ENCODE data around the gene EIF2D. TPM values are rescaled to one million over a fixed set of nuclear protein-coding genes. Genes with fewer than 3 reads are reported as not detected.

The EIF2D gene
- polyA plus RNA-seq, 2 of the 4 experiments (the other 2 are of a cell fraction) = 31.8 to 63.2 TPM

GRCh38 chr1:206563367-206564207 lies 48.7 kb downstream of the EIF2D start:
- H3K9me3 ChIP-seq = no peaks in the 10 kb centered on the region
- DNase-seq (ENCODE audit: low read depth in 1 of 2, low spot score in 1 of 2) = no peak
- ATAC-seq = no peak
- no peak for TF ChIP-seq HOXA7 (CRISPR knock-in tag; IDR thresholded peaks at IDR 0.05)
- no peak for TF ChIP-seq ZC3H11A (IDR thresholded peaks at IDR 0.05)
- no peak for TF ChIP-seq CBX8 (IDR thresholded peaks at IDR 0.05)
- TF ChIP-seq RCOR1 (IDR thresholded peaks at IDR 0.05; ENCODE audit: low read depth, low read length) = no peak
- TF ChIP-seq HEYL (CRISPR knock-in tag; IDR thresholded peaks at IDR 0.05) = no peak
- no peak for TF ChIP-seq NFE2L2 (conservative IDR thresholded peaks at IDR 0.05; ENCODE audit: low read length)
- no peak for TF ChIP-seq ESRRA (IDR thresholded peaks at IDR 0.05; ENCODE audit: borderline replicate concordance, low read length)
- TF ChIP-seq E2F6 (IDR thresholded peaks at IDR 0.05; ENCODE audit: borderline replicate concordance, low read depth) = no peak
- TF ChIP-seq SREBF2 (IDR thresholded peaks at IDR 0.05) = no peak
- no peak for TF ChIP-seq CHD2 (IDR thresholded peaks at IDR 0.05; ENCODE audit: low read length, partially characterized antibody)
- TF ChIP-seq RNF2 (IDR thresholded peaks at IDR 0.05; ENCODE audit: borderline replicate concordance, low read depth) = no peak
- TF ChIP-seq HMGXB4 (CRISPR knock-in tag; IDR thresholded peaks at IDR 0.05; ENCODE audit: borderline replicate concordance) = no peak
- WGBS (ENCODE audit: missing lambda C conversion rate) = 70% methylated on average over 1 of the region's 1 CpG
- ChIA-PET CTCF (interaction anchor here (1.4 to 8.6 kb wide), 7 partner anchors 9 to 84 kb away, joined by 5 to 66 read pairs (median 12); no protein-coding TSS in a partner anchor), POLR2A (no interaction called here)
- no peak overlapping the region for H3K4me2 ChIP-seq
- H3K4me3 ChIP-seq = no peak overlapping the region
- FAIRE-seq = no peak
- H3K27ac ChIP-seq = no peak overlapping the region
- peaks cover 6% of the 10 kb centered on the region; the same call in 1 of the 3 replicates for H3K4me1 ChIP-seq

- ChIA-PET POLR2A (no interaction called here), CTCF (interaction anchor here (0.7 to 3.2 kb wide), 3 partner anchors 15 to 70 kb away, joined by 4 to 16 read pairs (median 7); no protein-coding TSS in a partner anchor)
- peaks cover 20% of the 10 kb centered on the region for H3K4me1 ChIP-seq
- WGBS (ENCODE audit: missing lambda C conversion rate) = 80% methylated on average over 10 of the region's 10 CpGs
- FAIRE-seq = no peak
- no peak for ATAC-seq
- H3K27ac ChIP-seq = no peak overlapping the region
- no peak overlapping the region for H3K4me3 ChIP-seq
- no peak for TF ChIP-seq NFE2L2 (conservative IDR thresholded peaks at IDR 0.05; ENCODE audit: low read length)
- no peak for TF ChIP-seq EHF (CRISPR knock-in tag; IDR thresholded peaks at IDR 0.05)
- no peak for TF ChIP-seq TP53 (CRISPR knock-in tag; IDR thresholded peaks at IDR 0.05)
- TF ChIP-seq MAZ (IDR thresholded peaks at IDR 0.05; ENCODE audit: borderline replicate concordance, low read depth, low read length) = no peak
- DNase-seq (ENCODE audit: low read depth in 1 of 2, low spot score in 1 of 2) = no peak
- H3K9me3 ChIP-seq = no peaks in the 10 kb centered on the region
- H3K4me2 ChIP-seq = no peak overlapping the region
Observed at GRCh38 chr1:206560007-206560716, 52.1 kb downstream of the EIF2D start.

GRCh38 chr1:206559672-206559995 lies 52.6 kb downstream of the EIF2D start:
- Histone ChIP-seq H3K4me3 (no peak overlapping the region), H3K4me1 (peaks cover 20% of the 10 kb centered on the region), H3K9me3 (no peaks in the 10 kb centered on the region), H3K4me2 (no peak overlapping the region), H3K27ac (no peak overlapping the region)
- no peak for TF ChIP-seq CTCF (IDR thresholded peaks at IDR 0.05)
- no peak for TF ChIP-seq FOSL2 (IDR thresholded peaks at IDR 0.05)
- TF ChIP-seq FOSL2 (CRISPR knock-in tag; IDR thresholded peaks at IDR 0.05) = no peak
- no peak for TF ChIP-seq TFCP2L1 (CRISPR knock-in tag; IDR thresholded peaks at IDR 0.05)
- no peak for TF ChIP-seq CBX8 (IDR thresholded peaks at IDR 0.05)
- no peak for TF ChIP-seq CHD4 (IDR thresholded peaks at IDR 0.05; ENCODE audit: borderline replicate concordance)
- no peak for TF ChIP-seq ELK1 (IDR thresholded peaks at IDR 0.05; ENCODE audit: low read depth, low read length)
- TF ChIP-seq FOXS1 (CRISPR knock-in tag; IDR thresholded peaks at IDR 0.05) = no peak
- no peak for TF ChIP-seq JUN (IDR thresholded peaks at IDR 0.05)
- no peak for TF ChIP-seq EHMT2 (IDR thresholded peaks at IDR 0.05; ENCODE audit: low read depth)
- TF ChIP-seq KDM1A (IDR thresholded peaks at IDR 0.05; ENCODE audit: low read depth) = no peak
- TF ChIP-seq RAD21 (conservative IDR thresholded peaks at IDR 0.05 in 1 of 2, IDR thresholded peaks at IDR 0.05 in 1 of 2) = no peak
- WGBS (ENCODE audit: missing lambda C conversion rate) = 79% methylated on average over 5 of the region's 5 CpGs
- FAIRE-seq = no peak
- ATAC-seq = no peak
- no peak for DNase-seq (ENCODE audit: low read depth in 1 of 2, low spot score in 1 of 2)
- CTCF ChIA-PET = interaction anchor here (0.7 to 3.2 kb wide), 3 partner anchors 15 to 70 kb away, joined by 4 to 16 read pairs (median 7); no protein-coding TSS in a partner anchor
- POLR2A ChIA-PET = no interaction called here
